Neural crest cell (in vitro differentiated cells): ENCODE data around the gene GMDS. TPM values are rescaled to one million over a fixed set of nuclear protein-coding genes. Genes with fewer than 3 reads are reported as not detected.

ENCODE experiments used
- DNase-seq: peaks from one replicate; pipeline ENCODE4 v3.0.0; 2021; ENCODE audit warnings: low read depth, mixed read lengths, low spot score
- H3K27ac Mint-ChIP-seq: one replicate; pipeline ENCODE4 v1.8.0; 2021; ENCODE audit warnings: mild to moderate bottlenecking, mixed read lengths; ENCODE audit not compliant: unreplicated experiment
- H3K27me3 Mint-ChIP-seq: 2 replicates; pipeline ENCODE4 v1.8.0; 2021; ENCODE audit warnings: low read depth, mild to moderate bottlenecking, mixed read lengths
- H3K36me3 Mint-ChIP-seq: 2 replicates; pipeline ENCODE4 v1.8.0; 2021; ENCODE audit warnings: low read depth, mild to moderate bottlenecking, mixed read lengths
- H3K4me1 Mint-ChIP-seq: 2 replicates; pipeline ENCODE4 v1.8.0; 2021; ENCODE audit warnings: mixed read lengths
- H3K4me3 Mint-ChIP-seq: one replicate; pipeline ENCODE4 v1.8.0; 2021; ENCODE audit warnings: mild to moderate bottlenecking, mixed read lengths
- H3K9me3 Mint-ChIP-seq: 2 replicates; pipeline ENCODE4 v1.8.0; 2021; ENCODE audit warnings: mixed read lengths
- CTCF ChIP-seq: fragments of 200-600 bp; sonication (generic); conservative IDR thresholded peaks from 2 replicates; pipeline ENCODE4 v1.5.0; 2021; ENCODE audit warnings: antibody characterized with exemption, mild to moderate bottlenecking
- total RNA-seq: library from RNA; stranded (reverse); gene quantifications from 2 replicates; pipeline ENCODE4 v1.2.1, GENCODE V29; 2021

Gene GMDS
- total RNA-seq, 1 donor from 2014 or later: 16.1 TPM

- H3K36me3 Mint-ChIP-seq: no peaks in the 10 kb centered on the region
- peaks cover 4% of the 10 kb centered on the region for H3K4me1 Mint-ChIP-seq
- H3K27me3 Mint-ChIP-seq: no peaks in the 10 kb centered on the region
- TF ChIP-seq CTCF: no peak
- DNase-seq: no peak
- no peak overlapping the region for H3K4me3 Mint-ChIP-seq
- peak overlapping the region; percentile 2 for H3K27ac Mint-ChIP-seq
- H3K9me3 Mint-ChIP-seq: peaks cover 5% of the 10 kb centered on the region
These were observed 256.6 kb downstream of the GMDS start for GRCh38 chr6:1988843-1989242.

- no peak for DNase-seq
- no peak overlapping the region for H3K4me3 Mint-ChIP-seq
- TF ChIP-seq CTCF: no peak
- H3K36me3 Mint-ChIP-seq: peaks cover 6% of the 10 kb centered on the region
- no peak overlapping the region for H3K27ac Mint-ChIP-seq
- H3K27me3 Mint-ChIP-seq: no peaks in the 10 kb centered on the region
- H3K9me3 Mint-ChIP-seq: peaks cover 12% of the 10 kb centered on the region
- H3K4me1 Mint-ChIP-seq: peaks cover 4% of the 10 kb centered on the region
These were observed 257.8 kb downstream of the GMDS start for GRCh38 chr6:1987640-1988039.

- Mint-ChIP-seq H3K36me3 (peaks cover 11% of the 10 kb centered on the region), H3K4me1 (peaks cover 4% of the 10 kb centered on the region), H3K27ac (no peak overlapping the region), H3K4me3 (no peak overlapping the region), H3K27me3 (no peaks in the 10 kb centered on the region), H3K9me3 (peaks cover 18% of the 10 kb centered on the region)
- DNase-seq: no peak
- no peak for TF ChIP-seq CTCF
These were observed 258.8 kb downstream of the GMDS start for GRCh38 chr6:1986454-1987243.

GRCh38 chr6:1984346-1984994, 260.9 kb downstream of the GMDS start:
- Mint-ChIP-seq H3K4me3 (no peak overlapping the region), H3K9me3 (peaks cover 29% of the 10 kb centered on the region), H3K27ac (no peak overlapping the region), H3K27me3 (no peaks in the 10 kb centered on the region), H3K36me3 (peaks cover 30% of the 10 kb centered on the region), H3K4me1 (peaks cover 4% of the 10 kb centered on the region)
- no peak for TF ChIP-seq CTCF
- no peak for DNase-seq

- DNase-seq: no peak
- H3K27ac Mint-ChIP-seq: no peak overlapping the region
- no peak overlapping the region for H3K4me3 Mint-ChIP-seq
- H3K4me1 Mint-ChIP-seq: peaks cover under 1% of the 10 kb centered on the region
- no peak for TF ChIP-seq CTCF
- no peaks in the 10 kb centered on the region for H3K27me3 Mint-ChIP-seq
- H3K36me3 Mint-ChIP-seq: peaks cover 34% of the 10 kb centered on the region
- H3K9me3 Mint-ChIP-seq: peaks cover 33% of the 10 kb centered on the region
These were observed 261.6 kb downstream of the GMDS start for GRCh38 chr6:1983850-1984249.
